Activated naive CD4-positive, alpha-beta T cell treated with Interleukin-2 at 50 U/mL for 16 hours (primary cell): ENCODE data around the gene MRPL20.
"Not testable (repeated sequence)": the region's sequence is repeated elsewhere in the genome, so short reads cannot be mapped to it uniquely, and the experiment has no call there.

Experiments
- DNase-seq: peaks from one replicate; pipeline ENCODE4 v3.0.0-alpha.2; 2020

MRPL20 gene

GRCh38 chr1:1437033-1437903, 30.2 kb upstream of the MRPL20 start:
- DNase-seq: no peak

- DNase-seq: no peak
Observed at GRCh38 chr1:1436630-1437032, 29.5 kb upstream of the MRPL20 start.

GRCh38 chr1:1435911-1436629, 29.0 kb upstream of the MRPL20 start:
- DNase-seq: no peak

- DNase-seq: peak; percentile 62
Observed at GRCh38 chr1:1435106-1435903, 28.2 kb upstream of the MRPL20 start, which contains the start of gene VWA1. Gene VWA1 (plus strand): TSS chr1:1435690. CDS start chr1:1435749, 59 bp downstream.

GRCh38 chr1:1434824-1435105, 27.7 kb upstream of the MRPL20 start:
- DNase-seq: no peak

GRCh38 chr1:1434131-1434823, 27.2 kb upstream of the MRPL20 start:
- no peak for DNase-seq

GRCh38 chr1:1433804-1434130, 26.7 kb upstream of the MRPL20 start:
- peak; percentile 54 for DNase-seq

GRCh38 chr1:1432951-1433803, 26.1 kb upstream of the MRPL20 start:
- no peak for DNase-seq

- no peak for DNase-seq
Observed at GRCh38 chr1:1432274-1432950, 25.3 kb upstream of the MRPL20 start.

GRCh38 chr1:1431845-1432273, 24.8 kb upstream of the MRPL20 start:
- DNase-seq: no peak

GRCh38 chr1:1430992-1431844, 24.1 kb upstream of the MRPL20 start:
- no peak for DNase-seq

- no peak for DNase-seq
Observed at GRCh38 chr1:1430114-1430982, 23.3 kb upstream of the MRPL20 start.

GRCh38 chr1:1429671-1430073, 22.6 kb upstream of the MRPL20 start:
- no peak for DNase-seq

GRCh38 chr1:1428967-1429366, 21.9 kb upstream of the MRPL20 start:
- DNase-seq: not testable (repeated sequence)

GRCh38 chr1:1428174-1428573, 21.1 kb upstream of the MRPL20 start:
- no peak for DNase-seq

GRCh38 chr1:1427820-1428148, 20.7 kb upstream of the MRPL20 start:
- DNase-seq: no peak

- DNase-seq: no peak
Observed at GRCh38 chr1:1427106-1427819, 20.2 kb upstream of the MRPL20 start.

GRCh38 chr1:1426496-1427105, 19.5 kb upstream of the MRPL20 start:
- no peak for DNase-seq
